HEK293 (cell line): ENCODE results near the gene MAPK8IP3.
"Not testable (repeated sequence)": the region's sequence is repeated elsewhere in the genome, so short reads cannot be mapped to it uniquely, and the experiment has no call there.

Experiments
- CTCF ChIA-PET: fragments of 350-600 bp; formaldehyde crosslinking; extraction: SDS; loops from one replicate; lab custom pipeline; 2021; ENCODE audit warnings: antibody characterized with exemption; lab: Yijun Ruan, JAX
- POLR2A ChIA-PET: fragments of 300-600 bp; formaldehyde crosslinking; extraction: SDS; loops from one replicate; lab custom pipeline; 2020; ENCODE audit warnings: antibody characterized with exemption, inconsistent platforms; lab: Yijun Ruan, JAX
- H3K27ac ChIP-seq: fragments of 200-500 bp; sonication (Bioruptor generic); 2 replicates; pipeline ENCODE4 v1.5.1; 2014; ENCODE audit warnings: low read depth, low read length, control low read depth, inconsistent platforms; ENCODE audit errors: extremely low read depth
- H3K36me3 ChIP-seq, 2 experiments: fragments of 200-500 bp in 1 of 2; sonication (Bioruptor generic) in 1 of 2; 1 replicate in 1 of 2; 2 replicates in 1 of 2; pipeline ENCODE4 v1.5.1; 2014 to 2017; ENCODE audit warnings: inconsistent platforms in 2 of 2, low read length in 2 of 2; ENCODE audit not compliant: control insufficient read depth in 2 of 2, insufficient read depth in 1 of 2
- H3K4me1 ChIP-seq: fragments of 200-500 bp; sonication (Bioruptor generic); 2 replicates; pipeline ENCODE4 v1.5.1; 2014; ENCODE audit warnings: mild to moderate bottlenecking, low read length, inconsistent platforms; ENCODE audit not compliant: control insufficient read depth, insufficient read depth
- H3K4me3 ChIP-seq: 2 replicates; pipeline ENCODE4 v1.5.1; 2011; ENCODE audit warnings: low read depth, mild to moderate bottlenecking, control low read depth, low read length, moderate library complexity
- H3K9me3 ChIP-seq: fragments of 200-500 bp; sonication (Bioruptor generic); 2 replicates; pipeline ENCODE4 v1.5.1; 2014; ENCODE audit warnings: low read depth, low read length, inconsistent platforms; ENCODE audit not compliant: control insufficient read depth, insufficient read depth
- GLI2 ChIP-seq: fragments of 450-650 bp; formaldehyde crosslinking; IDR thresholded peaks from 2 replicates; pipeline ENCODE4; 2017; ENCODE audit warnings: missing biosample characterization, missing genetic modification characterization, low read depth, borderline replicate concordance
- KLF8 ChIP-seq: fragments of 450-650 bp; formaldehyde crosslinking; IDR thresholded peaks from 2 replicates; pipeline ENCODE4 v1.5.1; 2016; ENCODE audit warnings: missing biosample characterization, missing genetic modification characterization
- MZF1 ChIP-seq: fragments of 450-650 bp; formaldehyde crosslinking; IDR thresholded peaks from 2 replicates; pipeline ENCODE4 v1.5.1; 2017; ENCODE audit warnings: missing biosample characterization, missing genetic modification characterization, borderline replicate concordance
- SALL2 ChIP-seq: fragments of 450-650 bp; formaldehyde crosslinking; IDR thresholded peaks from 2 replicates; pipeline ENCODE4 v1.5.0; 2017; ENCODE audit warnings: missing biosample characterization, mild to moderate bottlenecking, missing genetic modification characterization, borderline replicate concordance
- WT1 ChIP-seq: fragments of 450-650 bp; formaldehyde crosslinking; IDR thresholded peaks from 2 replicates; pipeline ENCODE4 v1.5.1; 2016; ENCODE audit warnings: missing biosample characterization, missing genetic modification characterization
- ZBTB1 ChIP-seq: fragments of 450-650 bp; formaldehyde crosslinking; IDR thresholded peaks from 2 replicates; pipeline ENCODE4 v1.5.1; 2016; ENCODE audit warnings: missing biosample characterization, missing genetic modification characterization
- ZBTB6 ChIP-seq: fragments of 450-650 bp; formaldehyde crosslinking; IDR thresholded peaks from 2 replicates; pipeline ENCODE4 v1.5.1; 2017; ENCODE audit warnings: missing biosample characterization, missing genetic modification characterization
- ZBTB7A ChIP-seq: fragments of 450-650 bp; formaldehyde crosslinking; IDR thresholded peaks from 2 replicates; pipeline ENCODE4 v1.5.1; 2016; ENCODE audit warnings: low read depth, missing biosample characterization, missing genetic modification characterization
- ZNF37A ChIP-seq: fragments of 450-650 bp; IDR thresholded peaks from 2 replicates; pipeline ENCODE4 v1.5.1; 2018; ENCODE audit warnings: missing biosample characterization, missing genetic modification characterization
- ZNF473 ChIP-seq: fragments of 450-650 bp; formaldehyde crosslinking; IDR thresholded peaks from 2 replicates; pipeline ENCODE4 v1.5.1; 2017; ENCODE audit warnings: missing biosample characterization, missing genetic modification characterization
- ZNF521 ChIP-seq: fragments of 450-650 bp; formaldehyde crosslinking; IDR thresholded peaks from 2 replicates; pipeline ENCODE4 v1.5.1; 2017; ENCODE audit warnings: missing biosample characterization, mild to moderate bottlenecking, missing genetic modification characterization
- ZNF544 ChIP-seq: fragments of 450-650 bp; formaldehyde crosslinking; IDR thresholded peaks from 2 replicates; pipeline ENCODE4 v1.5.0; 2017; ENCODE audit warnings: missing biosample characterization, missing genetic modification characterization
- ZNF600 ChIP-seq: fragments of 450-650 bp; formaldehyde crosslinking; IDR thresholded peaks from 2 replicates; pipeline ENCODE4 v1.5.1; 2016; ENCODE audit warnings: missing biosample characterization, missing genetic modification characterization
- ZSCAN18 ChIP-seq: fragments of 450-650 bp; formaldehyde crosslinking; IDR thresholded peaks from 2 replicates; pipeline ENCODE4 v1.5.1; 2016; ENCODE audit warnings: missing biosample characterization, missing genetic modification characterization
- TF ChIP-seq, protein P1 (sequence below): fragments of 450-650 bp; formaldehyde crosslinking; IDR thresholded peaks from 2 replicates; pipeline ENCODE4 v1.5.1; 2016; ENCODE audit warnings: missing biosample characterization, missing genetic modification characterization
- TF ChIP-seq, protein P2 (sequence below): fragments of 450-650 bp; formaldehyde crosslinking; IDR thresholded peaks from 2 replicates; pipeline ENCODE4 v1.5.1; 2016; ENCODE audit warnings: missing biosample characterization, missing genetic modification characterization, borderline replicate concordance

The MAPK8IP3 gene

DNA sequence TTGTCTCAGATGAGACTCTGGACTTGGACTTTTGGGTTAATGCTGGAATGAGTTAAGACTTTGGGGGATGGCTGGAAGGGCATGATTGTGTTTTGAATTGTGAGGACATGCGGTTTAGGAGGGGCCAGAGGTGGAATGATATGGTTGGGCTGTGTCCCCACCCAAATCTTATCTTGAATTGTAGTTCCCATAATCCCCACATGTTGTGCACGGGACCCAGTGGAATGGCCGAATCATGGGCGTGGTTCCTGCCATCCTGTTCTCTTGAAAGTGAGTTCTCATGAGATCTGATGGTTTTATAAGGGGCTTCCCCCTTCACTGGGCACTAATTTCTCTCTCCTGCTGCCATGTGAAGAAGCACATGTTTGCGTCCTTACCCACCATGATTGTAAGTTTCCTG, 93.3 kb downstream of the MAPK8IP3 start:
- H3K9me3 ChIP-seq, H3K27ac ChIP-seq, H3K36me3 ChIP-seq, H3K4me1 ChIP-seq, H3K4me3 ChIP-seq, CTCF ChIA-PET: not testable (repeated sequence)
- TF ChIP-seq MZF1 (tag by site-specific recombination) = peak; percentile 68; the same call in 1 of the 2 replicates
- POLR2A ChIA-PET = interaction anchor here (1.0 to 1.7 kb wide), 2 partner anchors 17 to 166 kb away, joined by 3 to 4 read pairs; partner anchors contain the start of genes NUBP2, RPS2 and SPSB3

DNA sequence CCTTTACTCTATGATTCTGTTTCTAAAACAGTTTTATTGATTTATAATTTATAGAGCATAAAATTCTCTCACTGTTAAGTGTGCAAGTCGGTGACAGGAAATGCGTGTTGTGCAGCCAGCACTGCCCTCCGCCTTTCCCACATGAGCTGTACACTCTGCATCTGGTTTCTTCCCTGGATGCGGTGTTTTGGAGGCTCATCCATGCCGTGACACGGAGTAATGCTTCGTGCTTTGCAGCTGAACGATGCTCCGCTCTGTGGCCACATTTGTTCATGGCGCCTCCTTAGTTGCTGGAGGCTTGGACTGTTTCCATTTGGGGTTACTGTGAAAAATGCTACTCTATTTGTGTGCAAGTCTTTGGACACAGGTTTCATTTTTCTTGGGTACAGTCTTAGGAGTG, 94.7 kb downstream of the MAPK8IP3 start:
- no peak overlapping the region for H3K4me3 ChIP-seq
- TF ChIP-seq KLF8 (tag by site-specific recombination) = no peak
- no peak for TF ChIP-seq ZNF37A (tag by site-specific recombination)
- TF ChIP-seq GLI2 (tag by site-specific recombination) = no peak
- no peak for TF ChIP-seq ZNF544 (tag by site-specific recombination)
- TF ChIP-seq, protein P1, sequence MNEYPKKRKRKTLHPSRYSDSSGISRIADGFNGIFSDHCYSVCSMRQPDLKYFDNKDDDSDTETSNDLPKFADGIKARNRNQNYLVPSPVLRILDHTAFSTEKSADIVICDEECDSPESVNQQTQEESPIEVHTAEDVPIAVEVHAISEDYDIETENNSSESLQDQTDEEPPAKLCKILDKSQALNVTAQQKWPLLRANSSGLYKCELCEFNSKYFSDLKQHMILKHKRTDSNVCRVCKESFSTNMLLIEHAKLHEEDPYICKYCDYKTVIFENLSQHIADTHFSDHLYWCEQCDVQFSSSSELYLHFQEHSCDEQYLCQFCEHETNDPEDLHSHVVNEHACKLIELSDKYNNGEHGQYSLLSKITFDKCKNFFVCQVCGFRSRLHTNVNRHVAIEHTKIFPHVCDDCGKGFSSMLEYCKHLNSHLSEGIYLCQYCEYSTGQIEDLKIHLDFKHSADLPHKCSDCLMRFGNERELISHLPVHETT (tag by site-specific recombination) = no peak
- no peak for TF ChIP-seq ZNF473
- TF ChIP-seq, protein P2, sequence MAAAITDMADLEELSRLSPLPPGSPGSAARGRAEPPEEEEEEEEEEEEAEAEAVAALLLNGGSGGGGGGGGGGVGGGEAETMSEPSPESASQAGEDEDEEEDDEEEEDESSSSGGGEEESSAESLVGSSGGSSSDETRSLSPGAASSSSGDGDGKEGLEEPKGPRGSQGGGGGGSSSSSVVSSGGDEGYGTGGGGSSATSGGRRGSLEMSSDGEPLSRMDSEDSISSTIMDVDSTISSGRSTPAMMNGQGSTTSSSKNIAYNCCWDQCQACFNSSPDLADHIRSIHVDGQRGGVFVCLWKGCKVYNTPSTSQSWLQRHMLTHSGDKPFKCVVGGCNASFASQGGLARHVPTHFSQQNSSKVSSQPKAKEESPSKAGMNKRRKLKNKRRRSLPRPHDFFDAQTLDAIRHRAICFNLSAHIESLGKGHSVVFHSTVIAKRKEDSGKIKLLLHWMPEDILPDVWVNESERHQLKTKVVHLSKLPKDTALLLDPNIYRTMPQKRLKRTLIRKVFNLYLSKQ = no peak
- no peak for TF ChIP-seq ZSCAN18 (tag by site-specific recombination)
- TF ChIP-seq ZNF521 (tag by site-specific recombination) = no peak
- POLR2A ChIA-PET = interaction anchor here (1.7 kb wide), 1 partner anchor 18 kb away, joined by 10 read pairs; the partner anchor contains the start of genes NUBP2 and SPSB3
- CTCF ChIA-PET = no interaction called here
- no peak overlapping the region for H3K27ac ChIP-seq
- no peaks in the 10 kb centered on the region for H3K9me3 ChIP-seq
- peaks cover 0 to 5% of the 10 kb centered on the region in 2 experiments; a peak in 2 of 3 replicates for H3K36me3 ChIP-seq
- H3K4me1 ChIP-seq = no peaks in the 10 kb centered on the region

GRCh38 chr16:1807626-1808025, 101.6 kb downstream of the MAPK8IP3 start:
- POLR2A ChIA-PET = no interaction called here
- CTCF ChIA-PET = no interaction called here
- Histone ChIP-seq H3K27ac (no peak overlapping the region), H3K4me1 (no peaks in the 10 kb centered on the region), H3K9me3 (no peaks in the 10 kb centered on the region), H3K36me3 (peaks cover 21 to 50% of the 10 kb centered on the region in 2 experiments; a peak in 2 of 3 replicates), H3K4me3 (no peak overlapping the region)
- TF ChIP-seq SALL2 (tag by site-specific recombination) = no peak
- no peak for TF ChIP-seq ZBTB7A
- TF ChIP-seq ZNF600 (tag by site-specific recombination) = no peak
- TF ChIP-seq ZBTB6 (tag by site-specific recombination) = no peak
- TF ChIP-seq WT1 (tag by site-specific recombination) = no peak
- TF ChIP-seq ZBTB1 (tag by site-specific recombination) = no peak
